ENCODE data around the gene ARID5A. TPM values are rescaled to one million over a fixed set of nuclear protein-coding genes. Genes with fewer than 3 reads are reported as not detected.

Gene ARID5A
- total RNA-seq, 1 donor, result 37.4 TPM

GRCh38 chr2:96526101-96526591 lies 10.4 kb upstream of the ARID5A start:
- no peak for DNase-seq (ENCODE audit: low read depth in 2 of 3, low spot score in 2 of 3)

- DNase-seq (ENCODE audit: low read depth in 2 of 3, low spot score in 2 of 3), result no peak
Measured at GRCh38 chr2:96526615-96527285, 9.8 kb upstream of the ARID5A start.

GRCh38 chr2:96527286-96528005 lies 9.1 kb upstream of the ARID5A start:
- peak in 2 of 3 donors; percentile 83 to 87 for DNase-seq (ENCODE audit: low read depth in 2 of 3, low spot score in 2 of 3)

- DNase-seq (ENCODE audit: low read depth in 2 of 3, low spot score in 2 of 3), result peak in 2 of 3 donors; percentile 80 to 91
Measured at GRCh38 chr2:96528006-96528699, 8.4 kb upstream of the ARID5A start.

- no peak for DNase-seq (ENCODE audit: low read depth in 2 of 3, low spot score in 2 of 3)
Measured at GRCh38 chr2:96528700-96529375, 7.7 kb upstream of the ARID5A start.

GRCh38 chr2:96529376-96530143 lies 7.0 kb upstream of the ARID5A start:
- DNase-seq (ENCODE audit: low read depth in 2 of 3, low spot score in 2 of 3), result no peak

- no peak for DNase-seq (ENCODE audit: low read depth in 2 of 3, low spot score in 2 of 3)
Measured at GRCh38 chr2:96530144-96530430, 6.5 kb upstream of the ARID5A start.

- no peak for DNase-seq (ENCODE audit: low read depth in 2 of 3, low spot score in 2 of 3)
Measured at GRCh38 chr2:96530474-96531357, 5.8 kb upstream of the ARID5A start.

GRCh38 chr2:96531366-96531765 lies 5.2 kb upstream of the ARID5A start:
- DNase-seq (ENCODE audit: low read depth in 2 of 3, low spot score in 2 of 3), result no peak

GRCh38 chr2:96531872-96532505 lies 4.6 kb upstream of the ARID5A start:
- DNase-seq (ENCODE audit: low read depth in 2 of 3, low spot score in 2 of 3), result peak; percentile 69 to 100 (median 97)

- no peak for DNase-seq (ENCODE audit: low read depth in 2 of 3, low spot score in 2 of 3)
Measured at GRCh38 chr2:96532641-96533291, 3.8 kb upstream of the ARID5A start.

- DNase-seq (ENCODE audit: low read depth in 2 of 3, low spot score in 2 of 3), result no peak
Measured at GRCh38 chr2:96533292-96534073, 3.1 kb upstream of the ARID5A start.

- DNase-seq (ENCODE audit: low read depth in 2 of 3, low spot score in 2 of 3), result no peak
Measured at GRCh38 chr2:96534141-96534540, 2.4 kb upstream of the ARID5A start.

GRCh38 chr2:96534701-96535181 lies 1.8 kb upstream of the ARID5A start:
- no peak for DNase-seq (ENCODE audit: low read depth in 2 of 3, low spot score in 2 of 3)

GRCh38 chr2:96535331-96535730 lies 1.2 kb upstream of the ARID5A start:
- no peak for DNase-seq (ENCODE audit: low read depth in 2 of 3, low spot score in 2 of 3)

- DNase-seq (ENCODE audit: low read depth in 2 of 3, low spot score in 2 of 3), result peak; percentile 84 to 94 (median 93)
Measured at GRCh38 chr2:96537066-96537733, 648 bp downstream of the ARID5A start.

Data from hematopoietic multipotent progenitor cell (in vitro differentiated cells).